Measurements from ENCODE around the gene ACP1.

DNA sequence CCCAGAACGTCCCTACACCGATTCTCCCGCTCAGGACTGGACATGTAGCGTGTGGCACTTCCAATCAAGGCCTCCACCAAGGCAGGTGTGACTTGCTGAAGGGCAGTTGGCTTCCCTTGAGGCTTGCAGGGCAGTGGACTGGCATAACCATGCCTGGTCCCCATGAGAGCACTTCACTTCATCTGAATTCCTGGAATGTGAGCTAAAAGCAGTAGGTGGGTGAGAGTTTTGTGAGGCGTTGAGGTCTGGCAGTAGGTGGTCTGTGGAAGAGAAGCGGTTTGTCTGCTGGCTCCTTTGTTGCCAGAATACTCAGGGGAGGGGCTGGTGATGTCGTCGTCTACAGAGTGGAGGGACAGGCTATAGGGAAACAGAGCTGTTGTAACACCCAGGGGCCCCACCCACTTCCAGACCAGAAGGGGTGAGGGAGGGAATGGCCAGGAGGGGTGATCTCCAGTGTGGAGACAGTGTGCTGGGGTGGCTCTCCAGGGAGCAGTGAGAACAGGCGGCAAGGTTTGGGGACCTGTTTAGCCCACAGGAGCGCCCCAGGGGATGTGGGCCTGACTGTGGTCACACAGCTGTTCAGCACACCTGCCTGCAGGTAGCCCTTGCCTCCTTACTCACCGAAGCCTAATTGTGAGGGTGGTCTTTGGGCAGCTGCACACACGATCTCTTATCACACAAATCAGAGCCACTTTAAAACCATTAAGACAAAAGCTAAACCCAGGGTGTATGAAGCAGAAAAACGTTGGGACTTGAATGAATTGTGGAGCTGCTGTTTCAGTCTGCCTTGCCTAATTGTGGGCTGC lies 44.6 kb downstream of the ACP1 start:
- TF ChIP-seq, protein P1, sequence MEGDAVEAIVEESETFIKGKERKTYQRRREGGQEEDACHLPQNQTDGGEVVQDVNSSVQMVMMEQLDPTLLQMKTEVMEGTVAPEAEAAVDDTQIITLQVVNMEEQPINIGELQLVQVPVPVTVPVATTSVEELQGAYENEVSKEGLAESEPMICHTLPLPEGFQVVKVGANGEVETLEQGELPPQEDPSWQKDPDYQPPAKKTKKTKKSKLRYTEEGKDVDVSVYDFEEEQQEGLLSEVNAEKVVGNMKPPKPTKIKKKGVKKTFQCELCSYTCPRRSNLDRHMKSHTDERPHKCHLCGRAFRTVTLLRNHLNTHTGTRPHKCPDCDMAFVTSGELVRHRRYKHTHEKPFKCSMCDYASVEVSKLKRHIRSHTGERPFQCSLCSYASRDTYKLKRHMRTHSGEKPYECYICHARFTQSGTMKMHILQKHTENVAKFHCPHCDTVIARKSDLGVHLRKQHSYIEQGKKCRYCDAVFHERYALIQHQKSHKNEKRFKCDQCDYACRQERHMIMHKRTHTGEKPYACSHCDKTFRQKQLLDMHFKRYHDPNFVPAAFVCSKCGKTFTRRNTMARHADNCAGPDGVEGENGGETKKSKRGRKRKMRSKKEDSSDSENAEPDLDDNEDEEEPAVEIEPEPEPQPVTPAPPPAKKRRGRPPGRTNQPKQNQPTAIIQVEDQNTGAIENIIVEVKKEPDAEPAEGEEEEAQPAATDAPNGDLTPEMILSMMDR (IDR thresholded peaks at IDR 0.05) = no peak
- TF ChIP-seq SIN3A (IDR thresholded peaks at IDR 0.05; ENCODE audit: borderline replicate concordance, insufficient read depth, low read depth, low read length) (no peak), REST (IDR thresholded peaks at IDR 0.05; ENCODE audit: insufficient read depth in 1 of 2, low read depth in 2 of 2, low read length in 1 of 2) (no peak), POLR2AphosphoS5 (IDR thresholded peaks at IDR 0.05; ENCODE audit: low read depth, low read length) (no peak), TCF7L2 (IDR thresholded peaks at IDR 0.05; ENCODE audit: low read depth, low read length) (no peak)

Data from Panc1 (cell line).